Activated naive CD8-positive, alpha-beta T cell treated with anti-CD3 and anti-CD28 coated beads, Interleukin-2, amount 10 ng/mL, durations not matched to agents 7 days and 5 days (primary cell): ENCODE results near the gene KIAA0930. TPM values are rescaled to one million over a fixed set of nuclear protein-coding genes. Genes with fewer than 3 reads are reported as not detected.

ENCODE experiments used
- ATAC-seq: fragments of 150-1000 bp; cut with Tn5 transposase; one replicate; pipeline ENCODE4 v1.10.0; 2021; ENCODE audit warnings: low read depth, moderate library complexity
- POLR2A ChIA-PET: fragments of 350-600 bp; sonication (Branson Sonifier 250); formaldehyde crosslinking; loops from one replicate; lab custom pipeline; 2021; ENCODE audit warnings: antibody characterized with exemption; lab: Charles Lee
- DNase-seq: peaks from one replicate; pipeline ENCODE4 v3.0.0; 2021
- H3K27ac Mint-ChIP-seq: one replicate; pipeline ENCODE4 v1.8.0; 2022; ENCODE audit warnings: mild to moderate bottlenecking, mixed read lengths
- H3K27me3 Mint-ChIP-seq: one replicate; pipeline ENCODE4 v1.8.0; 2022; ENCODE audit warnings: mild to moderate bottlenecking, moderate library complexity, mixed read lengths
- H3K36me3 Mint-ChIP-seq: one replicate; pipeline ENCODE4 v1.8.0; 2021; ENCODE audit warnings: mild to moderate bottlenecking, mixed read lengths
- H3K4me1 Mint-ChIP-seq: one replicate; pipeline ENCODE4 v1.8.0; 2021; ENCODE audit warnings: mixed read lengths
- H3K4me3 Mint-ChIP-seq: one replicate; pipeline ENCODE4 v1.8.0; 2022; ENCODE audit warnings: mild to moderate bottlenecking, moderate library complexity, mixed read lengths
- H3K9me3 Mint-ChIP-seq: one replicate; pipeline ENCODE4 v1.8.0; 2021; ENCODE audit warnings: mixed read lengths
- total RNA-seq, 2 experiments: library from RNA; stranded (reverse); gene quantifications; one replicate each; pipeline ENCODE4 v1.2.3, GENCODE V29; 2021

The KIAA0930 gene
- total RNA-seq, 2 experiments from 2014 or later: 38.0 to 41.9 TPM

DNA sequence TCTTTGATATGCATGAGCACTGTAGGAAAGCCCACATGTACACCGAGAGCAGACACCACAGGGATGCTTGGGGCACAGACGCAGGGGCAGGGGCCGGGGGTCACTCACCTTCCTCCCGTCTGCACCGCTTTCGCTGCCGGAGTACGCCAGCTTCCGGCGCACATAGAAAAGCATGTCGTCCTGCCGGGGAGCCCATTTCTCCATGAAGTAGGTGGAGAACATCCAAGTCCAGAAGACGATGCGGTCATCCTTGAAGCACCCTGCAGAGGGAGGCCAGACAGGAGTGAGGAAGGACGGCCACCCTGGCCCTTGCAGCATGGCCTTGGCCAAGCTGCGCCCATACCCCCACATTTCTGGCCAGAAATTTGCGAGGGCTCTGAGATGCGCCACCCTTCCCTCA is 28.8 kb downstream of the KIAA0930 start:
- no peak for ATAC-seq
- H3K4me3 Mint-ChIP-seq: no peak overlapping the region
- POLR2A ChIA-PET: no interaction called here

GRCh38 chr22:45211435-45211834 is 29.3 kb downstream of the KIAA0930 start:
- DNase-seq (no peak), ATAC-seq (no peak)
- Mint-ChIP-seq H3K27ac (no peak overlapping the region), H3K4me3 (no peak overlapping the region), H3K9me3 (no peaks in the 10 kb centered on the region), H3K27me3 (no peaks in the 10 kb centered on the region), H3K36me3 (no peaks in the 10 kb centered on the region), H3K4me1 (peaks cover 1% of the 10 kb centered on the region)
- POLR2A ChIA-PET: no interaction called here

More for the DNA sequence above, 28.8 kb downstream of the KIAA0930 start:
- no peaks in the 10 kb centered on the region for H3K9me3 Mint-ChIP-seq
- no peaks in the 10 kb centered on the region for H3K36me3 Mint-ChIP-seq
- no peaks in the 10 kb centered on the region for H3K27me3 Mint-ChIP-seq
- DNase-seq: no peak
- no peak overlapping the region for H3K27ac Mint-ChIP-seq
- peaks cover 1% of the 10 kb centered on the region for H3K4me1 Mint-ChIP-seq

DNA sequence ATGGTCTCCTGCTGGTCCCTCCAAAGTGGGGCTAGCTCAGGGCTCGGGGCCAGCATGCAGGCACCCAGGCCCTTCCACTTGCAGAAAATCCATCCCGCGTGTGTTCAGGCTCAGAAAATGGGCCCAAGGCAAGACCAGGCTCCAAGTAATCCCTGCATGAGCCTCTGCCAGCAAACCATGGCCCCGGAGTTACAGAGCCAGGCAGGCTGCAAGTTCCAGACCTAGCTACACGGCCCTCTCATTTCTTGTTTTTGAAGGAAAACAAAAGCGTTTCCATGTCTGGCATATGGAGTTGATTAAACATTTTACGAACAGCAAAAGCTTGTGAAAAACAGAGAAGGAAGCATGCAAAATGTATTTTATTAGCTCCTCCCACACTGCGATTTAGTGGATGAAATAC is 29.7 kb downstream of the KIAA0930 start:
- DNase-seq (no peak), ATAC-seq (no peak)
- POLR2A ChIA-PET: no interaction called here
- Mint-ChIP-seq H3K4me1 (peaks cover 1% of the 10 kb centered on the region), H3K4me3 (no peak overlapping the region), H3K9me3 (no peaks in the 10 kb centered on the region), H3K36me3 (no peaks in the 10 kb centered on the region), H3K27me3 (no peaks in the 10 kb centered on the region), H3K27ac (no peak overlapping the region)

DNA sequence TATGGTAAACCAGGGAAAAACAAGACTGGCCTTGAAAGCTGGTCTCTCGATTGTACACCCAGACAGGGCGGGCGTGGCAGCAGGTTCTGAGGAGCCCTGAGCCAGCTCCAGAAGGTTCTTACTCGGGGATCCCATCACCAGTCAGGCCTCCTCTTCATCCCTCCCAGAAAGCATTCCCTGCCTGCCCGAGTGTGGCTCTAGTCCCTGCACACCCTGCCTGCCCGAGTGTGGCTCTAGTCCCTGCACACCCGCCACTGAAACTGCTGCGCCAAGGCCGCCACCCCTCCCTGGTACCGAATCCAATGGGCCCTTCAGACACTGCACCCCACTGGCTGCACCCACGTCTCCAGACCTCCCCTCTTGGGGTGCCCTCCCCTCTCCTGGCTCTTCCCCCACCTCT is 30.1 kb downstream of the KIAA0930 start:
- no peak for DNase-seq
- Mint-ChIP-seq H3K4me1 (peaks cover 1% of the 10 kb centered on the region), H3K9me3 (no peaks in the 10 kb centered on the region), H3K27me3 (no peaks in the 10 kb centered on the region), H3K36me3 (no peaks in the 10 kb centered on the region), H3K27ac (no peak overlapping the region), H3K4me3 (no peak overlapping the region)
- no peak for ATAC-seq
- POLR2A ChIA-PET: no interaction called here

- Mint-ChIP-seq H3K36me3 (no peaks in the 10 kb centered on the region), H3K27ac (no peak overlapping the region), H3K4me1 (peaks cover 1% of the 10 kb centered on the region), H3K9me3 (no peaks in the 10 kb centered on the region), H3K27me3 (no peaks in the 10 kb centered on the region), H3K4me3 (no peak overlapping the region)
- no peak for ATAC-seq
- DNase-seq: no peak
- POLR2A ChIA-PET: no interaction called here
Observed at GRCh38 chr22:45210174-45210573, 30.5 kb downstream of the KIAA0930 start.

- no peaks in the 10 kb centered on the region for H3K27me3 Mint-ChIP-seq
- no peaks in the 10 kb centered on the region for H3K36me3 Mint-ChIP-seq
- DNase-seq: peak; percentile 59
- no peak overlapping the region for H3K27ac Mint-ChIP-seq
- no peak overlapping the region for H3K4me3 Mint-ChIP-seq
- peaks cover 1% of the 10 kb centered on the region for H3K4me1 Mint-ChIP-seq
- no peaks in the 10 kb centered on the region for H3K9me3 Mint-ChIP-seq
- ATAC-seq: no peak
- POLR2A ChIA-PET: interaction anchor here (0.7 kb wide), 1 partner anchor 17 kb away, joined by 3 read pairs; no protein-coding TSS in a partner anchor
Observed at GRCh38 chr22:45208993-45209838, 31.5 kb downstream of the KIAA0930 start.

GRCh38 chr22:45208696-45208992 is 32.0 kb downstream of the KIAA0930 start:
- H3K4me3 Mint-ChIP-seq: no peak overlapping the region
- no peaks in the 10 kb centered on the region for H3K36me3 Mint-ChIP-seq
- DNase-seq (no peak), ATAC-seq (no peak)
- H3K4me1 Mint-ChIP-seq: peaks cover 1% of the 10 kb centered on the region
- no peaks in the 10 kb centered on the region for H3K27me3 Mint-ChIP-seq
- POLR2A ChIA-PET: interaction anchor here (0.7 kb wide), 1 partner anchor 16 kb away, joined by 3 read pairs; no protein-coding TSS in a partner anchor
- no peaks in the 10 kb centered on the region for H3K9me3 Mint-ChIP-seq
- H3K27ac Mint-ChIP-seq: no peak overlapping the region

DNA sequence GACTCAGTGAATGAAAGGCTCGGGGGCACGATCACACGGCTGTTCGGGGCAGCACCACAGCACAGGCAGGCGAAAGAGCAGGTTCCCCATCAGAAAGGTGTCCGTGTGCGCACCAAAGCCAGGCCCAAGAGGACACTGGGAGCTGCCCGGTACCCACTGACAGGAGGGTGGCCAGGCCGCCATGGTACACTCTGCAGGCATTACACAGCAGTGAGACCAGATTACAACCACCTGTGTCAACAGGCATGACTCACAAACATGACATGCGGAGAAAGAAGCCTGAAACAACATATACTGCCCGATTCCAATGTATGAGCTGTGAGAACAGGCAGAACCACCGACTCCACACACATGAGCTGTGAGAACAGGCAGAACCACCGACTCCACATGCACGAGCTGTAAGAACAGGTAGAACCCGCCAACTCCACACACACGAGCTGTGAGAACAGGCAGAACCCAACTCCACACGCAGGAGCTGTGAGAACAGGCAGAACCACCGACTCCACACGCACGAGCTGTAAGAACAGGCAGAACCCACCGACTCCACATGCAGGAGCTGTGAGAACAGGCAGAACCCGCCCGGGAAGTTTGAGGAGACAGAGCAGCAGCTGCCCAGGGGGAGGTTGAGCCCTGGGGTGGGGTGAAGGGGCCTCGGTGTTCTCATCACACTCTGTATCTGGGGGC is 32.6 kb downstream of the KIAA0930 start:
- DNase-seq (no peak), ATAC-seq (no peak)
- H3K27ac Mint-ChIP-seq: no peak overlapping the region
- POLR2A ChIA-PET: no interaction called here
- H3K36me3 Mint-ChIP-seq: no peaks in the 10 kb centered on the region
- no peak overlapping the region for H3K4me3 Mint-ChIP-seq
- H3K27me3 Mint-ChIP-seq: no peaks in the 10 kb centered on the region
- H3K4me1 Mint-ChIP-seq: peaks cover 1% of the 10 kb centered on the region
- H3K9me3 Mint-ChIP-seq: no peaks in the 10 kb centered on the region

GRCh38 chr22:45207533-45207932 is 33.2 kb downstream of the KIAA0930 start:
- Mint-ChIP-seq H3K4me3 (no peak overlapping the region), H3K4me1 (peaks cover 1% of the 10 kb centered on the region), H3K27ac (no peak overlapping the region), H3K27me3 (no peaks in the 10 kb centered on the region), H3K36me3 (no peaks in the 10 kb centered on the region), H3K9me3 (no peaks in the 10 kb centered on the region)
- ATAC-seq (no peak), DNase-seq (no peak)
- POLR2A ChIA-PET: no interaction called here

GRCh38 chr22:45206233-45206632 is 34.5 kb downstream of the KIAA0930 start:
- H3K4me3 Mint-ChIP-seq: no peak overlapping the region
- no peak for ATAC-seq
- no peaks in the 10 kb centered on the region for H3K9me3 Mint-ChIP-seq
- POLR2A ChIA-PET: no interaction called here
- no peaks in the 10 kb centered on the region for H3K36me3 Mint-ChIP-seq
- no peak for DNase-seq
- H3K4me1 Mint-ChIP-seq: peaks cover 1% of the 10 kb centered on the region
- no peaks in the 10 kb centered on the region for H3K27me3 Mint-ChIP-seq
- no peak overlapping the region for H3K27ac Mint-ChIP-seq

- DNase-seq (no peak), ATAC-seq (no peak)
- Mint-ChIP-seq H3K27me3 (no peaks in the 10 kb centered on the region), H3K9me3 (no peaks in the 10 kb centered on the region), H3K4me3 (no peak overlapping the region), H3K27ac (no peak overlapping the region), H3K36me3 (no peaks in the 10 kb centered on the region), H3K4me1 (peaks cover 1% of the 10 kb centered on the region)
- POLR2A ChIA-PET: no interaction called here
Observed at GRCh38 chr22:45205276-45205925, 35.3 kb downstream of the KIAA0930 start.

- Mint-ChIP-seq H3K4me1 (peaks cover 1% of the 10 kb centered on the region), H3K27ac (no peak overlapping the region), H3K9me3 (no peaks in the 10 kb centered on the region), H3K36me3 (no peaks in the 10 kb centered on the region), H3K4me3 (no peak overlapping the region), H3K27me3 (no peaks in the 10 kb centered on the region)
- DNase-seq: no peak
- ATAC-seq: no peak
- POLR2A ChIA-PET: no interaction called here
Observed at GRCh38 chr22:45204819-45205218, 35.9 kb downstream of the KIAA0930 start.

DNA sequence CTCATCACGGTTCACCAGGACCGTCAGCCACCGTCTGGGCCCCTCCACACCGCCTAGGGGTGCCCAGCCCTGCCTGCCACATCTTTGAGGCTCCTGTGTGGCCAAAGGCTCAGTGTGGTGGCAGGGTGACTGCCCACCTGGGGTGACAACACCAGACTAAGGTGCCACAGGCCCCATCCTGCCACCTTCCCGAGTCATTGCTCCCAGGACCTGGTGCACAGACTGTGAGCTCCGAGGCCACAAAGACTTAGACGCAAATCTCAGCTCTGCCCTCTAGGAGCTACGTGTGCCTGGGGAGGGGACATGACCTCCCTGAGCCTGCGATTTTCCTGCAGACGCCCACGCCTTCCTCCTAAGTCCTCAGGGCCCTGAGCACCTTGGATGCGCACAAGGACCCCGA is 36.5 kb downstream of the KIAA0930 start:
- Mint-ChIP-seq H3K36me3 (no peaks in the 10 kb centered on the region), H3K9me3 (no peaks in the 10 kb centered on the region), H3K4me3 (no peak overlapping the region), H3K27me3 (no peaks in the 10 kb centered on the region), H3K27ac (no peak overlapping the region), H3K4me1 (no peaks in the 10 kb centered on the region)
- DNase-seq (no peak), ATAC-seq (no peak)
- POLR2A ChIA-PET: interaction anchor here (0.6 kb wide), 1 partner anchor 40 kb away, joined by 3 read pairs; the partner anchor contains the start of gene NUP50
